HG03139 (cell line): Measurements from ENCODE around the gene LDHB.
"Not testable (repeated sequence)": the region's sequence is repeated elsewhere in the genome, so short reads cannot be mapped to it uniquely, and the experiment has no call there.

Experiments used
- ATAC-seq: cut with Tn5 transposase; IDR thresholded peaks from one replicate; pipeline ENCODE4 v1.9.1; 2021; ENCODE audit not compliant: unreplicated experiment

The LDHB gene

DNA sequence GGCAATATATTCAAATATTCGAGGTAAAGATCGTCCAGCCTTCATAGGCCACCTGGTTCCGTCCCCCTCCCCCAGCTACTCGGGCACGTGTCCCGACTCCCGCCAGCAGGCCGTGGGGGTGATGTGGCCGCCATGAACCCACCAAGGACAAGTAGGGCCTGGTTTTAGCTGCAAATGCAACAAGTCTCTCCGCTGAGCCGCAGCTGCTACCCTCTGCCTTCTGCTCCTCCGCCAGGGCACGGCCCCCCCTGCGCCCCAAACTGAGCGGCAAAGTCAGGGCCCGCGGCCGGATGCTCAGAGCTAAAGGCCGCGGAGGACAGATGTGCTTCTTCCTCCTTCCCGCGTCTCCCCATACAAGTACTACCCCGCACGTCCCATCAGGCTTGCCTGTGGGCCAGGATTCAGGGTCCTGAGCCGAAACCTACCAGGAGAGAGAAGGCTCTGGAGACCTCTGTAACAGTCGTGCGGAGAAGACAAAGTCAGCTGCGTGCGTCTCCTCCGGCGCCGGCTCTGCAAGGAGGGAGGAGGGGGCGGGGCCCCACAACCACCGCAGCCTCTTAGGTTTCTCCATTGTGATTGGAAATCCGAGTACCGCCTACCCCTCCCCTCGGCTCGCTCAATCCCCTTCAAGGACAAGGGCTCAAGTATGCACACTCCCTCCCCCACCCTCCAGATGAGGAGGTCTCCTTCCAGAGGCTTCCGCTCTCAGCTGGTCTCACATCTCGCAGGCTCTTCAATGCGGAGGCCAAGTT is at the start of gene LDHB:
Gene LDHB, minus strand, starts transcription at position 517 of the 752 bp plus-strand sequence. CDS start 3,171 bp downstream, outside the sequence.
- peak; percentile 96 for ATAC-seq

DNA sequence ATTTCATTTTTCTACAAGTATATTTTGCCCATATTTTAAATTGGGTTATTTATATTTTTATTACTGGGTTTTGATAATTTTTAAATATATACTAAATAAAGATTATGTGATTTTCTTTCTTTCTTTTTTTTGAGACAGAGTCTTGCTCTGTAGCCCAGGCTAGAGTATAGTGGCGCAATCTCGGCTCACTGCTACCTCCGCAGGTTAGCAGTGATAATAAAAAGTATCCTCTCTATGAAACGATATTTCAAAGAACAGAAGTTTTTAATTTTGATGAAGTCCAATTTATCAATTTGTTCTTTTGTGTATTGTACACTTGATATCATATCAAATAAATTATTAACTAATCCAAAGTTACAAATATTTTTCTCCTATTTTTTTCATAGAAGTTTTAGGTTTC is 47.2 kb upstream of the LDHB start:
- no peak for ATAC-seq

DNA sequence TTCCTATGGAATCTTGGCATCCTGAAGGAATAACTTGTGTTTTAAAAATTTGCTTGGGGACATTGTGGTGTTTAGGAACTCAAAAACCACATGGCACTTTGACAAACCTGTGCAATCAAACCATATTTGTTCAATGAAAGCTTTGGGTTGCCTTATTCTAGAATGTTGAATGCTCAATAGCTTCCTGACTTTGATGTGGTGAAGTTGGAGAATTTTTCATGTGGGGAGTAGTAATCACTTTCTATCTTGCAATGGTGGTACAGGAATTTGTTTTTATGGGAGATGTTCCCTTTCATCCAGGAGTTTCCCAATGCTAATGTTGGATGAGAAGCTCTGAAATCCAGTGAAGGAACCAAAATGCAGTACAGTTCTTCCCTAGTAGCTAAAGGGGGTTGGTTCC is 42.2 kb upstream of the LDHB start:
- ATAC-seq, result no peak

DNA sequence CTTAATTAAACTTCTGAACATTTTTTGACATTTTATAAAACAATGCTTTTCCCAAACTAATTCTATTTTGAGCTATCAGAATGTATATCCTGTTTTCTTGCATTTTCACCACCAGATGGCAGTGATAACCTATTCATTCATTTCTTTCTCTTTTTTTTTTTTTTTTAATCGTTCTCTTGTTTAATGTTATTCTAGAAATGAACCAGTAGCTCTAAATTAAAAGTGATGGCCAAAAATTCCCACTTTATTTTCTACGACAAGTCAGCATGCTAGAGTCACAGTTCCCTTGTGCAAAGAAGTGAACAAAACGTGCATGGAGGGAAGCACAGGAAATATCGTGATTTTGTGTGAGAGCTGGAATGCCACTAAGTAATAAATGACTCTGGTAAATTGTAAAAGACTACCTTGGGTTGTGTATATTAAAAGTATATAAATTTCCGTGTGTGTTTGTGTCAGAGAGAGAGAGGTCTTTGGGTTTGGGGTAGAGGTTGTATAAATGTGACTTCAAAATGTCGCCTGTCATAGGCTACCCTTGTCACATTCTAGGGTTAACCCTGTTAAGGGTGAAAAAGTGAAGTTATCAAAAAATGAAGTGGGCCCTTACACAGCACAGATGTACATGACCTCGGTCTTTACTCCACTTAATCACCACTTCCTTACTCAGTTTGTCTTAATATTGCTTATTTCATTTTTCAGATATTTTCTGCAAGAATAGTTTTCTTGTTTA is 40.4 kb upstream of the LDHB start:
- ATAC-seq, result no peak

DNA sequence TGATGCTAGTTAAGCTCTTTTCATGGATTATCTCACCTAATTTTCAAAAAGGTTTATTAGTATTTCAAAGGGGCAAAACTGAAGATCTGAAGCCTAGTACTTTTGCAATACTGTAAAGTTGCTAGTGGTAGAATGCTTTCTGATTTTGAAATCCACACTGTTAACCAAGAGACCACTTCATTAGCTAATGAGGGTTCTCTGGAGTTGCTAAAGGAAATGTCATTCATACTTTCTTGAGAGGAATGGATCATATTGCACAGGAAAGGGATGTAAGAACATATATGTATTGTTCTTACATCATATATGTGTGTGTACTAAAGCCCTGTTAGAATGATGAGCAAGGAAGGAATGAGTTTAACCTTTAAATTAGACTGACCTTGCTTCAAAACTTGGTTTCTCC is 39.0 kb upstream of the LDHB start:
- no peak for ATAC-seq

DNA sequence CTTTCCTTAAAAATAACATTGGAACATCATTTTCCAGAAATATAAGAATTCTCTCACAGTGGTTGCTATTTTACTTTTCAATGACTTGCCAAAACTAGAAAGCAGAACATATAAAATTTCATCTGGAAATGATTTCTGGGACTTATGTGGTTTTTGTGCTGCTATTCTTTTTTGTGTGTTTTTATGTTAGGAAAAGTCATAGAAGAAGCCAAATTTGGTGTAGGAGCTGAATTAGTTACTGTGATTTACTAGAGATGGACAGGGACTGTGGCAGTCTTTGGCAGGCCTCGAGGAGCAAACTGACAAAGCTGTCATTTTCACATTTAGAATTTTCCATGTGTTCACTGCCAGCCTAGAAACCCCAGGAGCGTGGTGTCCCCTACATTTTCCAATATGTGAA is 38.3 kb upstream of the LDHB start:
- ATAC-seq, result no peak

DNA sequence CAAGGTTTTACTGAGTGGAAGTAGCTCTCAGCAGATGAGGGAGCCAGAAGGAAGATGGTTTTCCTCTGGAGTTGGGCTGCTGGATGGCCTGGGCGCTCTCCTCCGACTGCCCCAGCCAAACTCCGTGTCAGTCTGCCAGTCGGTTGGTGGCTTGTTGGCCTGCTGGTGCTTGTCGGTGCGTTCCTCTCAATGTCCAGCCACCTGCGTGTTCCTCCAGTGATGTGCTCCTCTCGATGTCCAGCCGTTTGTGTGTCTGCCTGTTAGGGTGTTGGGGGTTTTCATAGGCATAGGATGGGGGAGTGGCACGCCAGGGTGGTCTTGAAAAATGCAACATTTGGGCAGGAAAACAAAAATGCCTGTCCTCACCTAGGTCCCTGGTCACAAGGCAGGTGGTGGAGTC is 37.0 kb upstream of the LDHB start:
- ATAC-seq, result no peak

DNA sequence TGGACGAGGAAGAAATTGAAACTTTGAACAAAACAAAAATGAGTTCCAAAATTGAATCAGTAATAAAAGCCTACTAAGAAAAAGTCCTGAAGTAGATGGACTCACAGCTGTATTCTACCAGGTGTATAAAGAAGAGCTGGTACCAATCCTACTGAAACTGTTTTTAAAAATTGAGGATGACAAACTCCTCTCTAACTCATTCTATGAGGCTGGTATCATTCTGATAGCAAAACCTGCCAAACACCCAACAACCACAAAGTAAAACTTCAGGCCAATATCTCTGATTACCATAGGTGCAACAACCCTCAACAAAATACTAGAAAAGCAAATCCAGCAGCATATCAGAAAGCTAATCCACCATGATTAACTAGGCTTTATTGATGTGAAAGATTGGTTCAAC is 33.9 kb upstream of the LDHB start:
- ATAC-seq, result no peak

DNA sequence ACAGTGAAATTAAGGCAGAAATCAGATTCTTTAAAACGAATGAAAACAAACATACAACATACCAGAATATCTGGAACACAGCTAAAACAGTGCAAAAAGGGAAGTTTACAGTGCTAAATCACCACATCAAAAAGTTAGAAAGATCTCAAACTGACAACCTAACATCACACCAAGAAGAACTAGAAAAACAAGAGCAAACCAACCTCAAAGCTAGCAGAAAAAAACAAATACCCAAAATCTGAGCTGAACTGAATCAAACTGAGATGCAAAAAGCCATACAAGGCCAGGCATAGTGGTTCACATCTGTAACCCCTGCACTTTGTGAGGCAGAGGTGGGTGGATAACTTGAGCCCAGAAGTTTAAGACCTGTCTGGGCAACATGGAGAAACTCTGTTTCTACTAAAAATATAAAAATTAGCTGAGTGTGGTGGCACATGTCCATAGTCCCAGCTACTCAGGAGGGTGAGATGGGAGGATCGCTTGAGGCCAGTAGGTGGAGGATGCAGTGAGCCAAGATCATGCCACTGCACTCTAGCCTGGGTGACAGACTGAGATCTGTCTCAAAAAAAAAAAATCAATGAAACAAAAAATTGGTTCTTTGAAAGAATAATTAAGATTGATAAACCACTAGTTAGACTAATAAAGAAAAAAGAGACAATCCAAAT is 33.2 kb upstream of the LDHB start:
- ATAC-seq, result no peak

DNA sequence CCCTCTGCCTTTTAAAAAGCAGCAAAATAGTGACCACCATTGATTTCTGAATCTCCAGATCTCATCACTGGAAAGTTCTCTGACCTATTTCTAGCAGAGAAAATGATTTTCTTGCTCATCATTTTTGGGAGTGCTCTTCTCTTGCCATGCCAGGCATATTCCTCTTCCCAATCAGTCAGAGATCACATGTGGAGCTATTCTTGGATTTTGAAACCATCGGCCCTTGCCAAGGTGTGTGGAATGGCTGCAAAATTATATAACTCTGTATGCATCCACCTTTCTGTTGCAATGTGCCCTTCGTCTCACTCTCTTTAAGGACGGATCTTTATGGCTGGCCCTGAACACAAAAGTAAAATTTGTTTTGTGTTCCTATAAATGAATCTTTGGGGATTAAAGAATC is 25.5 kb upstream of the LDHB start:
- ATAC-seq, result no peak

DNA sequence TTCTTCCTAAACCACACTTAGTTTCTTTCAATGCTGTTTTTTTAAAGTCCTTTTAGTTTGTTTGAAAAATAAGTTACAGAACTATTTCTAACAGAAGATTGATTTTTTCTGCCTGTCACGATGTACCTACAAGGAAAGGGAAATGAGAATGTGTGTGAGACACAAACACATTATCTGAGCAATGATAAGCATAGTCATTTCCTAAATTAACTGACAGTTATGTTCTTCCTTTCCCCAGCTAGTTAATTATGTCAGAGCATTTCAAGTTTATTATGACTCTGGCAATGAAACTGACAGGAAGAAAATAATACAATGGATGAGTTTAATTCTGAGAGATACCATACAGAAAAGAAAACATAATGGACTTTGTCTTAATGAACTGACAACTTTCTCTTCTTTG is 21.3 kb upstream of the LDHB start:
- no peak for ATAC-seq

DNA sequence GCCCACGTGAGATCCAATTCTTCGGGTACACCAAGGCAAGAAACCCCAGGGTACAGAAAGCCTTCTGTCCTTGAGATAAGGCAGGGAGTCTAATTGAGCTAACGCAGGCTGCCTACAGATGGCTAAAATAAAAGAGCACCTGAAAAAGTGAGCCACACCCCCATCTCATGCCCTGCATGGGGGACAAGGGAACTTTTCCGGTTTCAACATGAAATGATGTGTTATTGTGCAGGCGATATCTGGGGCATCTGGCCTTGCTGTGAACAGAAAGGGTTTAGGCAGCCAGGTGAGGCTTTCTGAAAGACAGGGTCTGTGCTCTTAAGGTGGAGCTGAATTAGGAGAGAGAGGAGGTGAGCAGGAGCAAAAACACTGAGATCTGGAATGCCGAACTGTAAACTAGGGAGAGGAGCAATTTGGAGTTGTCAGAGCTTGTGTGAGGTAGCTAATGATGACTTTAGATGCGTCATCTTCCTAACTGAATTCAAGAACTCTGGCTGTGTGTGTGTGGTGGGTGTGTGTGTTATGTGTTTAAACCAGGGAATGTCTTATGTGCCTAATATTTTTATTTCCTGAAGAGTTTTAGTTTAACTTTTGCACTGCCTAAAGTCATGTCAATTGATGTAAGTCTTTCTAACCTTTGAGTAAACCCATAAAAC is 20.1 kb upstream of the LDHB start:
- ATAC-seq, result no peak

DNA sequence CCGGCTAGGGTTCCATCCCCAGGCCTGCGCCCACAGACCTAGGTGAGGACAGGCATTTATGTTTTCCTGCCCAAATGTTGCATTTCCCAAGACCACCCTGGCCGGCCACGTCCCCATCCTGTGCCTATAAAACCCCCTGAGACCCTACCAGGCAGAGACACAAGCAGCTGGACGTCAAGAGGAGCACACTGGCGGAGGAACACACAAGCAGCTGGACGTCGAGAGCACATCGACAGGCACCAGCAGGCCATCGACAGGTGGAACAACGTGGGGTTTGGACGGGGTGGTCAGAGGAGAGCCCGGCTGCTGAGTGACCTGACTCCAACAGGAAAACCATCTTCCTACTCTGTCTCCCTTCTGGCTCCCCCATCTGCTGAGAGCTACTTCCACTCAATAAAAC is 19.6 kb upstream of the LDHB start:
- ATAC-seq, result no peak

DNA sequence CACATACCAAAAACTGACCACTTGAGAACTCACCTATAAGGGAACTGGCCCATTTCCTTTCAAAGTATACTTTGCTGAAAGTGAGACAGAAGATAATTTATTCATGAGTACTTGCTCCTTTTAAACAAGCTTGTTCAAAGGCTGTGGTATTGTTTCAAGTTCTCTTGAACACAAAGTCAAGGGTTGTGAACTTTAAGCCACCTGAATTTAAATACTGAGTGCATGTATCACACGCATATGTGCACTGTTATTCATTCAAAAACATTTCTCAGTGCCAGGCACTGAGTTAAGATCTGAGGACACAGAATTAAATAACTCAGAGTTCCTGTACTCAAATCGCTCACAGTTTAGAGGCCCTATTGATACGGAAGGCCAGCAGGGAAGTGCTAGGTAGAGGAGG is 19.1 kb upstream of the LDHB start:
- no peak for ATAC-seq

DNA sequence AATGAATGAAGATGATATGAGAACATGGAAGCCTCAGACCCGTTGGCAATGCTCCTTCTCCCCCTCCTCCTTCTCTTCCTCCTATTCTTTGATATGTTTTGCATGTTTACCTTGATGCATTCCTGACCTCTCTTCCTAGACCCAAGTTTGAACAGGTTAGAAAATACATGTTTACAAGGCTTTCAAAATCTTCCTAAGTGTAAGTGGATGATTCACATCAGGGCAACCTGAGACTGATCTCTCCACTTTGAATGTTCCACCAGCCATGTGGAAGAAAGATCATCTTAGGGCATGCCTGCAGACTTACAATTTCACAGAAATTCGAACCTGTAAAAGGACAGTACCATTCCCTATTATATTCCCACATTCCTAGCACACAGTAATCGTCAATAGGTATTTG is 18.0 kb upstream of the LDHB start:
- no peak for ATAC-seq

DNA sequence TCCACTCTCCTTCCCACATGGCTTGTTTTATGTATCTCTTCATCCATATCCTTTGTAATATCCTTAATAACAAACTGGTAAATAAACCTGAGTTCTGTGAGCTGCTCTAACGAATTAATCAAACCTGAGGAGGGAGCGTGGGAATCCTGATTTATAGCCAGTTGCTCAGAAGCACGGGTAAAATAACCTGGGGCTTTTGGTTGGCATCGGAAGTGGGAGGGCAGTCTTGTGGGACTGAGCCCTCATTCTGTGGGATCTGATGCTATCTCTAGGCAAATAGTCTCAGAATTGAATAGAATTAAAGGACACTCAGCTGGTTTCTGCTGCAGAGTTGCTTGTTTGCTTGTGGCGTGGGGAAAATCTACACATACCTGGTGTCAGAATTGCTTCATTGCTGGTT is 17.5 kb upstream of the LDHB start:
- no peak for ATAC-seq

DNA sequence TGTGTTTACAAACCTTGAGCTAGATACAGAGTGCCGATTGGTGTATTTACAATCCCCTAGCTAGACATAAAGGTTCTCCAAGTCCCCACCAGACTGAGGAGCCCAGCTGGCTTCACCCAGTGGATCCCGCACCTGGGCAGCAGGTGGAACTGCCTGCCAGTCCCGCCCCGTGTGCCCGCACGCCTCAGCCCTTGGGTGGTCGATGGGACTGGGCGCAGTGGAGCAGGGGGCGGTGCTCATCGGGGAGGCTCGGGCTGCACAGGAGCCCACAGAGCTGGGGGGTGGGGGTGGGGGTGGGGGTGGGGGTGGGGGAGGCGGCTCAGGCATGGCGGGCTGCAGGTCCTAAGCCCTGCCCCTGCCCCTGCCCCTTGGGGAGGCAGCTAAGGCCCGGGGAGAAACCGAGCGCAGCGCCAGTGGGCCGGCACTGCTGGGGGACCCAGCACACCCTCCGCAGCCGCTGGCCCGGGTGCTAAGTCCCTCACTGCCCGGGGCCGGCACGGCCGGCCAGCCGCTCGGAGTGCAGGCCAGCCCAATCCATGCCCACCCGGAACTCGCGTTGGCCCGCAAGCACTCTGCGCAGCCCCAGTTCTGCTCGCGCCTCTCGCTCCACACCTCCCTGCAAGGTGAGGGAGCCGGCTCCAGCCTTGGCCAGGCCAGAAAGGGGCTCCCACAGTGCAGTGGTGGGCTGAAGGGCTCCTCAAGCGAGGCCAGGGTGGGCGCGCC is 16.3 kb upstream of the LDHB start:
- ATAC-seq, result not testable (repeated sequence)

DNA sequence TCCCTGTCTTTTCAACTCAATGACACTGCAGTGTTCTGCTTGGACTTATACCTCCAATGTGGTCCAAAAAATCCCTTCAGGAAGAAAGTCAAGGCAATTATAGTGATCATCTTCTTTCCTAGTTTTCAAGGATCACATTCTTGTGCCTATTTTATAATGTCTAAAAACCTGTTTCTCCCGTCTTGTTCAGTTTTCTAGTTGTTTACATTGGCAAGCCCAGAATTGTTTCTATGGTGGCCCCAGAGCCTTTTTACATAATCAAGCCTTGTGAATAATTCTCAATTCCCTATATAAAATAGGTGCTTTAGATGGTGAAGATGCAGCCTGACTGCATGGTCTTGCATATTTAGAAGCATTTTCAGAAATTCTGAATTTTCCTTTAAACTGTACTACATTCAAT is 14.5 kb upstream of the LDHB start:
- no peak for ATAC-seq

DNA sequence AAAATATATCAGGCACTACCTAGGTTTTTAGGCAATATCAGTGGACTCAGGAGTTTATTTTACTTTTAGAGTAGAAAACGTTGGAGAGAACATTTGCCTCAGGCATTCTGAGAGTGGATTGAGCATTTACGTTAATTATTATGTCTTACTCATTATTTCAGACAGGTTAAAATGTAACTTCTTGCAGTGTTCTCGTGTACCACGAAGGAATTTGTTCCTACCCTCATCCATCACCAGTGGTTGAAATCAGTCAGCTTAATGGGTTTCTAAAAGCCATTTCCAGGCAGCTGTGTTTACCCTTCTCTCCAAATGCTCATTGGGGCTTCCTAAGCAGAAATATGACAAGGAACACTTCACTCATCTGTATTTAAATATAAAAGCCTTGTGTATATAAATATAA is 9.1 kb upstream of the LDHB start:
- ATAC-seq, result no peak

DNA sequence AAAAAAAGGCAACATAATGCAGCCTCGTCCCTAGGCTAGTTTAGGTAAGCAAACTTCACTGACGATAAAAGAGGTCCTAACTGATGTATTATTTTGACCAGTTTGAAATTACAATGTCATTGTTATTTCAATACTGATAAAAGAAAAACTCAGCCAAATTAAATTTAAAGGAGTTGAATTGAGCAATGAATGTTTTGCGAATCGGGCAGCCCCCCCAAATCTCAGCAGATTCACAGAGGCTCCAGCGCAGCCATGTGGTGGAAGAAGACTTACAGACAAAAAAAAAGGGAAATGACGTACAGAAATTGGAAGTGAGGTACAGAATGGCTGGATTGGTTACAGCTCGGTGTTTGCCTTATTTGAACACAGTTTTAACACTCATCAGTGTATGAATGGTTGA is 8.2 kb upstream of the LDHB start:
- no peak for ATAC-seq
